OCI-LY1 (cell line): Measurements from ENCODE around the gene TFDP2.
"Not testable (repeated sequence)": the region's sequence is repeated elsewhere in the genome, so short reads cannot be mapped to it uniquely, and the experiment has no call there.

Experiments used
- H2AFZ ChIP-seq: fragments of 200-600 bp; sonication (generic), shearing (Covaris generic); 2 replicates; pipeline ENCODE4 v1.6.0; 2014; ENCODE audit warnings: antibody characterized with exemption, mild to moderate bottlenecking, low read length
- H3F3A ChIP-seq: fragments of 200-600 bp; sonication (generic), shearing (Covaris generic); 2 replicates; pipeline ENCODE4 v1.6.0; 2014; ENCODE audit warnings: mild to moderate bottlenecking, antibody characterized with exemption, low read length, moderate library complexity; ENCODE audit not compliant: insufficient read depth
- H3K27ac ChIP-seq: fragments of 200-600 bp; sonication (generic); 2 replicates; pipeline ENCODE4 v1.5.1; 2014; ENCODE audit warnings: low read length, mixed run types, mild to moderate bottlenecking, low read depth; ENCODE audit not compliant: poor library complexity, severe bottlenecking
- H3K27me3 ChIP-seq: fragments of 200-600 bp; sonication (generic); 2 replicates; pipeline ENCODE4 v1.6.0; 2014; ENCODE audit warnings: antibody characterized with exemption, mild to moderate bottlenecking, low read length, moderate library complexity; ENCODE audit not compliant: insufficient read depth
- H3K36me3 ChIP-seq: fragments of 200-600 bp; sonication (generic); 2 replicates; pipeline ENCODE4 v1.6.1; 2014; ENCODE audit warnings: mild to moderate bottlenecking, antibody characterized with exemption, low read length, moderate library complexity, mixed read lengths; ENCODE audit not compliant: insufficient read depth
- H3K4me1 ChIP-seq: fragments of 200-600 bp; sonication (generic); 2 replicates; pipeline ENCODE4 v1.5.1; 2014; ENCODE audit warnings: mild to moderate bottlenecking, low read length, moderate library complexity; ENCODE audit not compliant: insufficient read depth, severe bottlenecking
- H3K4me2 ChIP-seq: fragments of 200-600 bp; sonication (generic), shearing (Covaris generic); 2 replicates; pipeline ENCODE4 v1.6.1; 2014; ENCODE audit warnings: low read length
- H3K4me3 ChIP-seq: fragments of 200-600 bp; sonication (generic); 2 replicates; pipeline ENCODE4 v1.5.1; 2014; ENCODE audit warnings: low read length, low read depth, mild to moderate bottlenecking, mixed read lengths; ENCODE audit not compliant: poor library complexity, severe bottlenecking
- H3K79me2 ChIP-seq: fragments of 200-600 bp; shearing (Covaris generic); 2 replicates; pipeline ENCODE4 v1.6.1; 2016; ENCODE audit warnings: mixed run types, low read length, mixed read lengths; ENCODE audit not compliant: insufficient read depth
- H3K9ac ChIP-seq: fragments of 200-600 bp; sonication (generic), shearing (Covaris generic); 2 replicates; pipeline ENCODE4 v1.6.1; 2014; ENCODE audit warnings: mild to moderate bottlenecking, low read length, mixed read lengths
- H3K9me2 ChIP-seq: fragments of 200-600 bp; sonication (generic), shearing (Covaris generic); 2 replicates; pipeline ENCODE4 v1.6.1; 2014; ENCODE audit warnings: low read depth, mild to moderate bottlenecking, low read length, mixed read lengths
- H3K9me3 ChIP-seq: fragments of 200-600 bp; shearing (Covaris generic); 2 replicates; pipeline ENCODE4 v1.6.1; 2014; ENCODE audit warnings: low read length, mixed read lengths
- H4K20me1 ChIP-seq: fragments of 200-600 bp; sonication (generic), shearing (Covaris generic); 2 replicates; pipeline ENCODE4 v1.6.0; 2016; ENCODE audit warnings: mild to moderate bottlenecking, low read length; ENCODE audit not compliant: insufficient read depth
- EZH2 ChIP-seq: fragments of 200-600 bp; sonication (generic), shearing (Covaris generic); IDR thresholded peaks from 2 replicates; pipeline ENCODE4 v1.8.0; 2017; ENCODE audit warnings: borderline replicate concordance, mixed run types, mild to moderate bottlenecking, antibody characterized with exemption, low read length, moderate library complexity, mixed read lengths
- TF ChIP-seq, protein P1 (sequence below): fragments of 200-600 bp; sonication (generic), shearing (Covaris generic); IDR thresholded peaks from 2 replicates; pipeline ENCODE4 v1.5.1; 2017; ENCODE audit warnings: mild to moderate bottlenecking, antibody characterized with exemption, low read length, moderate library complexity, mixed read lengths

TFDP2 gene

DNA sequence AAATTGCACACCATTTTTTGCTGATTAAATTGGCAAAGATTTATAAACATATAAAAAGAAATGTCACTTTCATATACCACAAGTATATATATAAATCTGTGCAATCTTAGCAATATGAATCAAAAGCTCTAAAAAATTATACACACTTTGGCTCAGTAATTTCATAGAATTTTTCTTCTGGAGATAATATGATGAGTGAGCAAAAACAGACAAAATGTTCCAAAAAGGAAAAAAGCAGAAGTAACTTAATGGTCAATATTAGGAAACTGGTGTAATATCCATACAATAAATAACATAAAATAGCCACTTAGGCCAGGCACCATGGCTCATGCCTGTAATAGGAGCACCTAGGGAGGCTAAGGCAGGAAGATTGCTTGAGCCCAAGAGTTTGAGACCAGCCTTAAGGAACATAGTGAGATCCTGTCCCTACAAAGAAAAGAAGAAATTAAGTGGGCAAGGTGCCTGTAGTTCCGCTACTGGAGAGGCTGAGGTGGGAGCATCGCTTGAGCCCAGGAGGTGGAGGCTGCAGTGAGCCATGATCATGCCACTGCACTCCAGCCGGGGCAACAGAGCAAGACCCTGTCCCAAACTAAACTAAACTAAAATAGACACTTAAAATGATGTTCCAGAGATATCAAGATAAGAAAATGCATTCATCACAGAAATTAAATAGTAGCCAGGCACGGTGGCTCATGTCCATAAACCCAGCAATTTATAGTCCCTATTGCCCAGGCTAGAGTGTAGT is 52.1 kb downstream of the TFDP2 start:
- H3K4me3 ChIP-seq: peak overlapping the region; percentile 18
- H3K27me3 ChIP-seq: no peaks in the 10 kb centered on the region
- H3K4me2 ChIP-seq: peak overlapping the region; percentile 55
- peaks cover 14% of the 10 kb centered on the region for H3F3A ChIP-seq
- peaks cover 83% of the 10 kb centered on the region for H3K4me1 ChIP-seq
- H3K36me3 ChIP-seq: peaks cover 50% of the 10 kb centered on the region
- no peak for TF ChIP-seq EZH2
- TF ChIP-seq, protein P1, sequence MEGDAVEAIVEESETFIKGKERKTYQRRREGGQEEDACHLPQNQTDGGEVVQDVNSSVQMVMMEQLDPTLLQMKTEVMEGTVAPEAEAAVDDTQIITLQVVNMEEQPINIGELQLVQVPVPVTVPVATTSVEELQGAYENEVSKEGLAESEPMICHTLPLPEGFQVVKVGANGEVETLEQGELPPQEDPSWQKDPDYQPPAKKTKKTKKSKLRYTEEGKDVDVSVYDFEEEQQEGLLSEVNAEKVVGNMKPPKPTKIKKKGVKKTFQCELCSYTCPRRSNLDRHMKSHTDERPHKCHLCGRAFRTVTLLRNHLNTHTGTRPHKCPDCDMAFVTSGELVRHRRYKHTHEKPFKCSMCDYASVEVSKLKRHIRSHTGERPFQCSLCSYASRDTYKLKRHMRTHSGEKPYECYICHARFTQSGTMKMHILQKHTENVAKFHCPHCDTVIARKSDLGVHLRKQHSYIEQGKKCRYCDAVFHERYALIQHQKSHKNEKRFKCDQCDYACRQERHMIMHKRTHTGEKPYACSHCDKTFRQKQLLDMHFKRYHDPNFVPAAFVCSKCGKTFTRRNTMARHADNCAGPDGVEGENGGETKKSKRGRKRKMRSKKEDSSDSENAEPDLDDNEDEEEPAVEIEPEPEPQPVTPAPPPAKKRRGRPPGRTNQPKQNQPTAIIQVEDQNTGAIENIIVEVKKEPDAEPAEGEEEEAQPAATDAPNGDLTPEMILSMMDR: no peak
- peak overlapping the region; percentile 67 for H3K9ac ChIP-seq
- no peak overlapping the region for H2AFZ ChIP-seq
- peak overlapping the region; percentile 98 for H3K27ac ChIP-seq
- no peaks in the 10 kb centered on the region for H3K9me2 ChIP-seq
- H4K20me1 ChIP-seq: no peaks in the 10 kb centered on the region
- H3K79me2 ChIP-seq: peaks cover 35% of the 10 kb centered on the region
- no peaks in the 10 kb centered on the region for H3K9me3 ChIP-seq

DNA sequence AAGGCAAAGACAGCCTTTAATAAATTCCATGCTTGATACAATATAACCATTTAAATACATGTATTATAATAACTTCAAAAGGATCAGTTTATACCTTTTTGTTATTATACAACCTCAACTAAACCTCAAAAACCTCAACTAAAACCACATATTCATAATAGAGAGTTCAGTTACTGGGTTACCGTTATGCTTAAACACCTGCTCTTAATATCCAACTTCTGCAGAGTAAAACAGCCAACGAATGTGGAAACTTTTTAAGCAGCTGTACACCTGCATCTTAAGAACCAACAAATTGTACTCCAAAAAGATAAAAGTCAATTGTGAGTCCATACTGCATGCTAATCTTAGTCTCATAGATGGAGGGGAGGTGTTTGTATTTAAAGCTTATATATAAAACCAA is 53.5 kb downstream of the TFDP2 start:
- H3K27ac ChIP-seq: peak overlapping the region; percentile 98

DNA sequence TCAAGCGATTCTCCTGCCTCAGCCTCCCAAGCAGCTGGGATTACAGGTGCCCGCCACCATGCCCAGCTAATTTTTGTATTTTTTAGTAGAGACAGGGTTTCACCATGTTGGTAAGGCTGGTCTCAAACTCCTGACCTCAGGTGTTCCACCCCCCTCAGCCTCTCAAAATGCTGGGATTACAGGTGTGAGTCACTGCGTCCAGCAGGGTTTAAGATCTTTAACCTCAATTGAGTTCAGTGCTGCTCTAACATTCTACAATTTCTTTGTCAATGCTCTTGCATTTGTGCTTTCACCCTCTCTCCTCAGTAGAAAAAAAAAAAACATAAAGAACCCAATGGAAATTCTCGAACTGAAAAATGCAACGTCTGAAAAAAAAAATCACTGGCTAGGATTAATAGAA is 60.4 kb downstream of the TFDP2 start:
- H3K9me2 ChIP-seq, H3K4me2 ChIP-seq, H3K9ac ChIP-seq, H3K9me3 ChIP-seq, H3K4me3 ChIP-seq, H4K20me1 ChIP-seq, H2AFZ ChIP-seq, H3K27me3 ChIP-seq, H3F3A ChIP-seq, H3K27ac ChIP-seq: not testable (repeated sequence)
- peaks cover 87% of the 10 kb centered on the region for H3K36me3 ChIP-seq
- peaks cover 40% of the 10 kb centered on the region for H3K4me1 ChIP-seq
- peaks cover 10% of the 10 kb centered on the region; the same call in 1 of the 2 replicates for H3K79me2 ChIP-seq

More for the DNA sequence above, 53.5 kb downstream of the TFDP2 start:
- peaks cover 64% of the 10 kb centered on the region for H3K36me3 ChIP-seq
- H3K4me1 ChIP-seq: peaks cover 83% of the 10 kb centered on the region
- H3K9me2 ChIP-seq: no peaks in the 10 kb centered on the region
- H3K79me2 ChIP-seq: peaks cover 21% of the 10 kb centered on the region; the same call in 1 of the 2 replicates
- no peaks in the 10 kb centered on the region for H3K9me3 ChIP-seq
- H3K27me3 ChIP-seq: no peaks in the 10 kb centered on the region
- H3K9ac ChIP-seq: peak overlapping the region; percentile 67
- H3K4me3 ChIP-seq: peak overlapping the region; percentile 20
- H2AFZ ChIP-seq: no peak overlapping the region
- H3F3A ChIP-seq: peaks cover 14% of the 10 kb centered on the region
- no peak for TF ChIP-seq EZH2
- TF ChIP-seq, protein P1: no peak
- H4K20me1 ChIP-seq: no peaks in the 10 kb centered on the region
- peak overlapping the region; percentile 55 for H3K4me2 ChIP-seq

DNA sequence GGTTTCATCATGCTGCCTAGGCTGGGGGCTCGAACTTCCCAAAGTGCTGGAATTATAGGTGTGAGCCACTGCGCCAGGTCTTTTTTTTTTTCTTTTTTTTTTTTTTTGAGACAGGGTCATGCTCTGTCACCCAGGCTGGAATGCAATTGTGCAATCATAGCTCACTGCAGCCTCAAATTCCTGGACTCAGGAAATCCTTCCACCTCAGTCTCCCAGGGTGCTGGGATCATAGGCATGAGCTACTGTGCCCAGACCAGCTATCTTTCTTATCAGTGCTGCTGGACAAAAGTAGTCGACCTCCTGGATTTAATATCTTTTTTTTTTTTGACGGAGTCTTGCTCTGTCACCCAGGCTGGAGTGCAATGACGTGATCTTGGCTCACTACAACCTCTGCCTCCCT is 60.8 kb downstream of the TFDP2 start:
- H3K36me3 ChIP-seq: peaks cover 87% of the 10 kb centered on the region

More for the DNA sequence above, 60.8 kb downstream of the TFDP2 start:
- Histone ChIP-seq H3K27ac (no peak overlapping the region), H2AFZ (no peak overlapping the region), H3K4me3 (no peak overlapping the region), H4K20me1 (no peaks in the 10 kb centered on the region), H3K9ac (no peak overlapping the region), H3K9me2 (no peaks in the 10 kb centered on the region), H3K79me2 (peaks cover 6% of the 10 kb centered on the region; the same call in 1 of the 2 replicates), H3F3A (no peaks in the 10 kb centered on the region), H3K27me3 (no peaks in the 10 kb centered on the region), H3K4me1 (peaks cover 36% of the 10 kb centered on the region), H3K9me3 (peaks cover 6% of the 10 kb centered on the region; the same call in 1 of the 2 replicates), H3K4me2 (no peak overlapping the region)
- no peak for TF ChIP-seq EZH2
- TF ChIP-seq, protein P1: no peak
